HG02642 (cell line): ENCODE measurements around the gene RBM5.

Source experiments
- ATAC-seq: cut with Tn5 transposase; IDR thresholded peaks from one replicate; pipeline ENCODE4 v1.9.1; 2021; ENCODE audit warnings: mild to moderate bottlenecking; ENCODE audit not compliant: unreplicated experiment, poor library complexity

RBM5 gene

GRCh38 chr3:50157827-50158529 is 69.3 kb downstream of the RBM5 start:
- no peak for ATAC-seq

DNA sequence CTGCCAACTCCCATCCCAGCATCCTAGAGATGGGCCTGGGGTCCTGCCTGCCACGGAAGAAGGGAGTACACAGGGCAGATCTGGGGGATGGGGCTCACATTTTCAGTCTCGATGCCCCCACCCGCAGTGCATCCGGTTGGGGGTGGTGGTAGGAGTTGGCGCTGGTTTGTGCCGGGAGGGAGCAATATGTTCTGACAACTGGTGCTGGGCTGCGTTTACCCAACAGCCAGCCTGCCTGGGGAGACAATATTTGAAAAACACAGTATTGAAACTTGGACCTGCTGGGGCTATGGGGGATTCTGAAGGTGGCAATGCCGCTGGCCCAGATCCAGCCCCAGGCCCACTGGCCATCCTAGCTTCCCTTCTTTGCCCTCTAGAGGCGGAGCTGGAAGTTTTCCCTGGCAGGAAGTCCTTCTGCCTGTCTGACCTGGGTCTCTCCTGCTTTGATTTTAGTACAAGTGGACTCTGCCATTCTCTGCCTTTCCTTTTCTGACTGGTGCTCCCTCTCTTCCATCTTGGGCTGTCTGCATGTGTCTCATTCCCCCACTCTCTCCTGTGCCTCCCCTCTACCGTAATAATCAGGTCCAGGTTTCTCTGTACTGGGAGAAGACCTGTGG is 69.9 kb downstream of the RBM5 start:
- no peak for ATAC-seq

DNA sequence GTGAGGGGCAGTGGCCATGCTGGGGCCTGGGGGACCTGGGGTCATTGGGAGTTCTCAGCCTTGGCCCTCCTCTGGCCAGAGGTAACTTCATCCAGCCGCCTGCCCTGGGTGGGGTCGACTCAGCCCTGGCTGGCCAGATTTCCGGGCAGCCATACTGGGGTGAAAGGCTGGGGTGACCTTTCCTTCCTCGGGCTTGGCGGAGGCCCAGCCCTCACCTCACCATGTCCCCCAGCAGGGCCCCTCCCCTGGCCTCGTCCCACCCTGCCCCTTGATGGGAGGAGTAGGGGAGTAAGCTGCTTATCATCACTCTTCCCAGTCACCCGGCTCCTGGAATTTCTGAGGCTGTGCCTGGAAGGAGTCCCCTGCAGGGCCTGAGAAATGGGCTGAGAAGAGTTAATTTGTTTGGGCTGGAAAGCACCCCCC is 71.9 kb downstream of the RBM5 start:
- no peak for ATAC-seq

DNA sequence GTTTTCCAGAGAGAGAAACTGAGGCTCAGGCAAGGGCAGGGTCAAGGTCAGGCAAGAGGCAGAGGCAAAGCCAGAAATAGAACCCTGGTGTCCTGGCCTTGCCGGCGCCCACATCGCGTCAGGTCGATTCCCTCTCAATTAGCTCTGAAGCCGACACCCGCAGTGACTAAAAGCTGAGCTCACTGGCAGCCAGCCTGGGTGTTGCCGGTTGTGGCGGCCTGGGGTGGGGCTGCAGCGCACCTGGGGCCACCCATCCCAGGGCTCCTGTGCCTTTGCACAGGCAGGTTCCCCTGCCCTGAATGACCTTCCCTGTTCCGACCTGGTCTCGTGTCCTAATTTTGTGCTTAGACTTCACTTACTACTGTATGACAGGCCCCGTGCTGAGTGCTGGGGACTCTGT is 72.6 kb downstream of the RBM5 start:
- no peak for ATAC-seq

GRCh38 chr3:50162034-50162883 is 73.5 kb downstream of the RBM5 start:
- ATAC-seq, result no peak

DNA sequence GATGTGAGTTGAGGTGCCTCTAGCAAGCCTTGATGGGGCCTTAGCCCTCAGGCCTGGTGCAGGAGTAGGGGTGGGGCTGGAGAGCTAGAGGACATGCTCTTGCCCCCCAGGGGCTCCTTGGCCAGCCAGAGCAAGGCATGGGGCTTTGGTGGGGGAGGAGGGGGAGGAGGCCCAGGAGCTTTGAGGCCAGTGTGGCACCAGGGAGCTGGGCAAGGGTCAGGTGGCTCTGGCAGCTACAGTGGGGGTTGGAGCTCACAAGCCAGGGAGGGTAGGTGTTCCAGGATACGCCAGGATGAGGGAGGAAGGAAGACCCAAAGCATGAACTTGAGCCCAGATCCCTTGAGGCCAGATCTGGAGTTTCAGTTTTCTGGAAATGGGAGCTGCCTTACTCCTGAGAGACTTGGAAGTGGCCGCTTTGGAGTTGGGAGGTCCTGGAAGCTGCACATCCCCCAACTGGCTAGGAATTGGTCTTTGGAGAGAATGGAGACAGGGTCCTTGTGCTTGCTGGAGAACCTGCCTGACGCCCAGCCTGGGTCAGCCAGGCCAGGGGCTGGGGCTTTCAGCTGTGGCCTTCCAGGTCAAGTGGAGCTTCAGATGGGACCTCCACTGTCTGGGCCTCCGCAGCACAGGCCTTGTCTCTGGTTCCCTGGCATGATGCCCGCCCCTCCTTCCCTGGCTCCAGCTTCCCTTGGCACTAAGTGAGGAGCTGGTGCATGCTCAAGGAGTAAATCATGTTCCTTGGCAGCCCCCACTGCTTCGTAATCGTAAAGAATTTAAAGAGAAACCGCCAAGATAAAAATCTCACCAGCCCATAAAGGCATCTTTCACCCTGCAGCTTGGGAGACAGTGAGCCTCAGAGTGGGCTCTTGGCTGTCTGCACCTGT is 75.1 kb downstream of the RBM5 start:
- ATAC-seq, result no peak

- ATAC-seq, result no peak
These were observed 75.8 kb downstream of the RBM5 start for GRCh38 chr3:50164481-50164880.

DNA sequence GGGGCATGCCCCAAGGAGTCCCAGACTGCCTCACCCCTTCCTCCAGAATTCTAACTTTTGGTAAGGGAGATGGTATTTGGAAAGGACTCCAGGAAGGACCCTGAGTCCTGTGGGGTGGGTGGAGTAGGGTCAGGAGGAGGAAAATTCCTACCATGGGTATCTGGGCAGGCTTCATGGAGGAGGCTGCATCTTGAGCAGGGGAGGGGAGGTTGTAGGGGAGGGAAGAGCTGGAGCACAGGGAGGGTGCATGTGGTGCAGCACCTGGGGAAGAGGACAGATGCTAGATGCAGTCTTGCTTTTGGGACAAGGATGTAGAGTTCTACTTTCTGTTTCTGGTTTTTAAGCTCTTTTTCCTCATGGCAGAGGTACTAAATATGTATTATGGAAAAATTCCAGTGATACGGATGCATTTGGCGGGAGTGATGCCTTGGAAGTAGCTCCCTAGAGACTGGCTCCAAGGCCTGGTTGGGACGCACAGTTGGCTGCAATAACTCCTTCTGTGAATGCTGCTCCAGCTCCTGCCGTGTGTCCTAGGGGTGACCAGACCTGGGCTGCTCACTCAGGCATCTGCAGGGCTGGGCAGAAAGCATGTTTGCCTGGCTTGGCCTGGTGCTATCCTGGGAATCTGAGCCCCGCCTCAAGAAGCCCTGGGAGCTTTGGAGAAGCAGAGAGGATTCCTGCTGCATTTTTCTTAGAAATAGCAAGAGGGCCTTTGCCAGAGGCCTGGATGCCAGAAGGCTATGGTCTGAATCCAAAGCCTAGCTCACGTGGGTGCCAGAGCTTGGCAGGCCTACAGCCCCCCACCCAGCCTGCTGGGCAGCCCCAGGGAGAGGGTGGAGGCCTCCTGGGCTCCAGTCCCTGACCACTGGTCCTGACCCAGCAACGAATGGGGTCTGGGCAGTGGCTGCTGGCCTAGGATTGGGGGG is 76.5 kb downstream of the RBM5 start:
- no peak for ATAC-seq

DNA sequence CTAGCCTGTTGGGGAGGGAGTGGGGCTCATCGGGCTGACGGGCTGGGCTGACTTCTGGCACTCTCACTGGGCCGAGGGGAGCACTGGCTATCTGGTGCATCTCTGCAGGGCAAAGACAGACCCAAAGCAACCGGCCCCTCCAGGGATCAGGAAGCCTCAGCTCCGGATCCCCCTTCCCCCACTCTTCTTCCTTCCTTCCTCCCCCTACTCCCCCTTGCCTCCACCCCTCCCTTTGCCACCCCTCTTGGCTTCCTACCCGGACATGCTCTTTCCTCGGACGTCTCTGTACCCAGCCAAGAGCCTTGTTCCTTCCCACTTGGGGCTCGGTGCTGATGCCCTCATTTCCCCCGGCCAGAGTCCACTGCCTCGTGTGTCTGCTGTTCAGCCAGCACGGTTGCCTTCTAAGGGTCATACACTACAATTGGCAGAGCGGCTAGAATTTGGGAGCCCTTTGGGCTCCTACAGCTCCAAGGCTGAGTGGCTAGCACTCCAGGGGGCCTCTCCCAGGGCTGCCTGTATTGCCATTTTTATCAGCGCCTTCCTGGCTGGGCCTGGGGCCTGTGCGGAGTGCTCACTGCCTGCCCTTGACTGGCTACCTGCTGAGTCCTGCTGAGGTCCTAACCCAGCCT is 77.3 kb downstream of the RBM5 start:
- no peak for ATAC-seq

DNA sequence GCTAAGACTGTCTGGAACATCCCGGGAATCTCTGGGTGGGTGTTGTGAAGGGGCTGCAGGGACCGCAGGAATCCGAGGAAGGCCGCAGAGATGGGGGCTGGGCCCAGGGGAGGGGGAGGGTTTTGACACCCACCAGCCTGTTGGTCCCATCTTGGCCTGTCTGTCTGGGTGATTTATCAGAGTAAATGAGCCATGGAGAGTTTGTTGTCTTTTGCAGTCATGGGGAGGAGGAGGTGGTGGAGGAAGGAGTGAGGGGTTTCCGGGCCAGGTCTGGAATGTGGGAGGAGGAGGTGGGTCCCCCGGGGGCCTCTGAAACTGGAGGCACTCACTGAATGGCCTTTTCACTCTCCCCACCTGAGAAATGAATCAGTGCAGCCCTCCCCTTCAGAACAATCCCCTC is 77.9 kb downstream of the RBM5 start:
- no peak for ATAC-seq

DNA sequence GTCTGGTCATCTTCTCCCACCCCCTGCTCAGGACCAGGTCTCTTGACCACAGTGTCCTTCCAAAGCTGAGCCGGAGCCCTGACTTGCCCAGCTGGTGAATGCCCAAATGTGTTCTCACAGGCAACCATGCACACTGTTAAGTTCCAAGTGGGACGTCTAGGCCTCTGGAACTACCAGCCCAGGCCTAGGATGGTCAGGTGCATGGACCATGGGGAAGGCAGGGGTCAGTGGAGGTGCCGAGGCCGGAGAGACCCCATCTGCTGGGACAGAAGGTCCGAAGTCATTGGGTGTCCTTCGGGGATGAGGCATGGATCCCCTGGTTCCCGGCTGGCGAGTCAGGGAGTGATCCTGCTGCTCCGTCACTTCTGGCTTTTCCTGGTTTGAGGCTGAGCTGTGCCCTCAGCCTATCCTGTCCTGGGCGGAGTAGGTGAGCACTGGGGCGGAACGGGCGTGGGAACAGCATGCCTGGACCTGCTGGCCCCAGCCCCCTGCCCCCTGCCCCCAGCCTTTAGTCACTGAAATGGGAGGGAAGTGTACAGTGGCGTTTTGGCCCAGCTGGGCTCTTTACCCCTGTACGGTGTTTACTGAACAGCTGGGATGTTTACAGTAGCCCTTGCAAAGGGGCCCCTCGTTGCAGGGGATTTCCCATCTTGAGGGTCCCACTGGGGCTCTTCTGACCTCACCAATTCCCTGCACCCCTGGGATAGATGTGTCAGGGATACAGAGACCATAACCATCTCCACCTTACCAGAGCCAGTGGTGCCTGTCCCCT is 78.5 kb downstream of the RBM5 start:
- ATAC-seq, result no peak

DNA sequence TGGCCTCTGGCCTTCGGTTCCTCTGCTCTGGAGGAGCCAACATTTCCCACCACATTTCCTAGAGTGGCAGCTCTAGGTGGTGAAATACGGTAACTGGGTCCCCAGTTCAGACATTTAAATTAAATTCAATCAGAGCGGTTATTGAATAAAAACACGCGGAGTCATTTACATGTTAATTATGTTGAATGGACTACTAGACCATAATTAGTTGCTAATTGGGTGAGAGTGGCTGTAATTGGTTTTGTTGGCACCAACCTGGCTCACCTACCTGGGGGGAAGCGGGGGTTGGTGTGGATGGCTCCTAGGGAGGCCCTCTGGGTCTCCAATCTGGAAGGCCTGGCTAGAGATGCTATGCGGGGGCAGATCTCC is 79.1 kb downstream of the RBM5 start:
- ATAC-seq, result no peak

- ATAC-seq, result no peak
These were observed 79.7 kb downstream of the RBM5 start for GRCh38 chr3:50168388-50168787.
